Measurements from ENCODE around the gene NPC2.

Gene NPC2

DNA sequence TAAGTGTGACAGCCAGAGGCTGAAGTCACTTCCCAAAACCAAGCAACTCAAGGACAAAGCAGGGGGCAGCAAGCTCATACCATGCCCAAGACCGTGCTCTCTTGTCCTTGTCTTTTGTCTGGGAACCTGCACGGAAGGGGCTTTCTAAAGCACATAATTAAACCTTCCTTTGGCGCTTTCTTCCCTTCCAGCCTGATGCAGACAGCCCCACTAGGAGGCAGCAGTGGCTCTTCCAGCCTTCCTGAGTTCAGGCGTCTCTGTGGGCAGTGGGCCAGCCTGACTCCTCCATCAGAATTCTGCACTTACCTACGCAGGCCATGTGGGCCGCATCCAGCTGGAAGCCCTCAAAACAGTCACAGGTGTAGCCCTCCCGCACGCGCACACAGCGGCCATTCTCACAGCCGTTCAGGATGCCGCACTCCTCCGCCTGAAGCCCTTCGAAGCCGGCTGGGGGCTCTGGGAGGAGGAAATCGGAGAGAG, 8.1 kb upstream of the NPC2 start:
- no peaks in the 10 kb centered on the region for H3K36me3 ChIP-seq (ENCODE audit: insufficient read depth, low read length)
- no peak overlapping the region for H3K4me2 ChIP-seq (ENCODE audit: low read depth, low read length, poor library complexity, severe bottlenecking)
- no peak overlapping the region for H2AFZ ChIP-seq (ENCODE audit: low read length)
- H3K27me3 ChIP-seq (ENCODE audit: insufficient read depth, low read length, poor library complexity, severe bottlenecking), result no peaks in the 10 kb centered on the region
- H3K4me1 ChIP-seq (ENCODE audit: insufficient read depth, low read length, poor library complexity, severe bottlenecking), result peaks cover 5% of the 10 kb centered on the region
- no peak overlapping the region for H3K4me3 ChIP-seq (ENCODE audit: low read length, poor library complexity, severe bottlenecking)
- TF ChIP-seq, protein P1, sequence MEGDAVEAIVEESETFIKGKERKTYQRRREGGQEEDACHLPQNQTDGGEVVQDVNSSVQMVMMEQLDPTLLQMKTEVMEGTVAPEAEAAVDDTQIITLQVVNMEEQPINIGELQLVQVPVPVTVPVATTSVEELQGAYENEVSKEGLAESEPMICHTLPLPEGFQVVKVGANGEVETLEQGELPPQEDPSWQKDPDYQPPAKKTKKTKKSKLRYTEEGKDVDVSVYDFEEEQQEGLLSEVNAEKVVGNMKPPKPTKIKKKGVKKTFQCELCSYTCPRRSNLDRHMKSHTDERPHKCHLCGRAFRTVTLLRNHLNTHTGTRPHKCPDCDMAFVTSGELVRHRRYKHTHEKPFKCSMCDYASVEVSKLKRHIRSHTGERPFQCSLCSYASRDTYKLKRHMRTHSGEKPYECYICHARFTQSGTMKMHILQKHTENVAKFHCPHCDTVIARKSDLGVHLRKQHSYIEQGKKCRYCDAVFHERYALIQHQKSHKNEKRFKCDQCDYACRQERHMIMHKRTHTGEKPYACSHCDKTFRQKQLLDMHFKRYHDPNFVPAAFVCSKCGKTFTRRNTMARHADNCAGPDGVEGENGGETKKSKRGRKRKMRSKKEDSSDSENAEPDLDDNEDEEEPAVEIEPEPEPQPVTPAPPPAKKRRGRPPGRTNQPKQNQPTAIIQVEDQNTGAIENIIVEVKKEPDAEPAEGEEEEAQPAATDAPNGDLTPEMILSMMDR (conservative IDR thresholded peaks at IDR 0.05; ENCODE audit: low read length), result peak; percentile 54
- TF ChIP-seq EZH2phosphoT487 (IDR thresholded peaks at IDR 0.05; ENCODE audit: borderline replicate concordance), result no peak
- no peaks in the 10 kb centered on the region for H4K20me1 ChIP-seq (ENCODE audit: insufficient read depth, low read length, poor library complexity, severe bottlenecking)
- H3K9me3 ChIP-seq (ENCODE audit: insufficient read depth, low read depth, low read length), result no peaks in the 10 kb centered on the region
- H3K79me2 ChIP-seq (ENCODE audit: insufficient read depth, low read length), result peaks cover 8% of the 10 kb centered on the region; the same call in 1 of the 2 replicates
- H3K9ac ChIP-seq (ENCODE audit: low read depth, low read length, poor library complexity, severe bottlenecking), result no peak overlapping the region
- H3K9me2 ChIP-seq (replicated peaks; ENCODE audit: low read depth, low read length), result no peaks in the 10 kb centered on the region
- no peaks in the 10 kb centered on the region for H3F3A ChIP-seq (ENCODE audit: low read depth)

DNA sequence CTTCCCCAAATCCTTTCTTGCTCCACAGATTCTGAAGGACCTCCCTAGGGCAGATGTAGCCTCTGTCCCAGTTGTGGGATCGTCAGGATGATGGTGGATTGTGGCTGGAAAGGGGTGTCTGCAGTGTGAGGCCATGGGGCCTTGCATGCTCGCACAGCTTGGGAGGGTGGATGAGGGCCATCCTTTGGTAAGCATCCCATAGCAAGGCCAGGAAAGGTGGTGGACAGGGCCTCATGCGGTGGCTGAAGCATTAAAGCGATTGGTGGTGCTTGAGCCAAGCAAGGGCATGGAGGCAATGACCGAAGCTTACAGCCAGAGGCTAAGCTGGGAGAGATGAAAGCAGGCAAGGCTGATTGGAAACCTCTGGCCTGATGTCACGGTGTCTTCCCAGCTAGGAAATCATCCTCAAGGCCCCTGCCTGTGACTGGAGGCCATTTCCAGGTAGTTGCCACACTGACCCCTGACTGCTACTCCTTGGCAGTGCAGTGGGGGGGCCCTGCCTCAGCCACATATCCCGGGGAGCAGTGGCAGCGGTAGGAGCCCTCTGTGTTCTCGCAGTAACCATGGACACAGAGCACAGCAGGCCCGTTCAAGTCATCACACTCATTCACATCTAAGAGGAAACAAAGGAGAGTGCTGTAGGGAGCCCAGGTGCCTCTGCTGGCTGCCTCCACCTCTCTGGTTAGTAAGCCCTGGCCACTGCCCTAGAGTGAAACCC, 7.5 kb upstream of the NPC2 start:
- no peaks in the 10 kb centered on the region for H3K9me3 ChIP-seq (ENCODE audit: insufficient read depth, low read depth, low read length)
- no peaks in the 10 kb centered on the region for H4K20me1 ChIP-seq (ENCODE audit: insufficient read depth, low read length, poor library complexity, severe bottlenecking)
- no peak overlapping the region for H3K4me2 ChIP-seq (ENCODE audit: low read depth, low read length, poor library complexity, severe bottlenecking)
- H3K36me3 ChIP-seq (ENCODE audit: insufficient read depth, low read length), result no peaks in the 10 kb centered on the region
- peaks cover 5% of the 10 kb centered on the region for H3F3A ChIP-seq (ENCODE audit: low read depth)
- peaks cover 11% of the 10 kb centered on the region for H3K4me1 ChIP-seq (ENCODE audit: insufficient read depth, low read length, poor library complexity, severe bottlenecking)
- TF ChIP-seq EZH2phosphoT487 (IDR thresholded peaks at IDR 0.05; ENCODE audit: borderline replicate concordance), result no peak
- TF ChIP-seq, protein P1 (conservative IDR thresholded peaks at IDR 0.05; ENCODE audit: low read length), result no peak
- peaks cover 8% of the 10 kb centered on the region; the same call in 1 of the 2 replicates for H3K79me2 ChIP-seq (ENCODE audit: insufficient read depth, low read length)
- H2AFZ ChIP-seq (ENCODE audit: low read length), result no peak overlapping the region
- no peaks in the 10 kb centered on the region for H3K9me2 ChIP-seq (replicated peaks; ENCODE audit: low read depth, low read length)
- no peaks in the 10 kb centered on the region for H3K27me3 ChIP-seq (ENCODE audit: insufficient read depth, low read length, poor library complexity, severe bottlenecking)
- H3K9ac ChIP-seq (ENCODE audit: low read depth, low read length, poor library complexity, severe bottlenecking), result no peak overlapping the region
- no peak overlapping the region for H3K4me3 ChIP-seq (ENCODE audit: low read length, poor library complexity, severe bottlenecking)

DNA sequence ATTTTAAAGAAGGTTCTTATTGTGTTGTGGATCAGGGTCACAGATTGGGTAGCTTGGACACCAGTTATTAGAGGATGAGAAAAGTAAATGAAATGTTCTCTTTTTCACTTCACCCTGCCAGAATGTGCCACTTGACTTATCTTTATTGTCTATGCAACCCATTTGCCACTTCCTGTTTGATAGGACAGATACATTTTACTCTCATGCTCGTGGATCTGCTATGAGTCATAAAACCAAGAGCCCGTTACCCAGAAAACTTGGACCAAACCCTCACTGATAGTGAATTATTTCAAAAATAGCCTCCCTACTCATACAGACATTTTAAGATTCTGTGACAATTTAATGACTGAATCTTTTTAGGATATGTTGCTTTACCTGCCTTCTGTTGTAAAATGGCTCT, 2.3 kb upstream of the NPC2 start:
- no peak overlapping the region for H2AFZ ChIP-seq (ENCODE audit: low read length)
- H3K27me3 ChIP-seq (ENCODE audit: insufficient read depth, low read length, poor library complexity, severe bottlenecking), result no peaks in the 10 kb centered on the region
- peaks cover 37% of the 10 kb centered on the region for H3K79me2 ChIP-seq (ENCODE audit: insufficient read depth, low read length)
- H3F3A ChIP-seq (ENCODE audit: low read depth), result peaks cover 13% of the 10 kb centered on the region
- peak overlapping the region; percentile 89 for H3K4me2 ChIP-seq (ENCODE audit: low read depth, low read length, poor library complexity, severe bottlenecking)
- peaks cover 7% of the 10 kb centered on the region for H4K20me1 ChIP-seq (ENCODE audit: insufficient read depth, low read length, poor library complexity, severe bottlenecking)
- peak overlapping the region; percentile 90 for H3K9ac ChIP-seq (ENCODE audit: low read depth, low read length, poor library complexity, severe bottlenecking)
- no peaks in the 10 kb centered on the region for H3K36me3 ChIP-seq (ENCODE audit: insufficient read depth, low read length)
- H3K9me2 ChIP-seq (replicated peaks; ENCODE audit: low read depth, low read length), result no peaks in the 10 kb centered on the region
- H3K4me3 ChIP-seq (ENCODE audit: low read length, poor library complexity, severe bottlenecking), result peak overlapping the region; percentile 98
- no peak for TF ChIP-seq EZH2phosphoT487 (IDR thresholded peaks at IDR 0.05; ENCODE audit: borderline replicate concordance)
- TF ChIP-seq, protein P1 (conservative IDR thresholded peaks at IDR 0.05; ENCODE audit: low read length), result no peak
- H3K9me3 ChIP-seq (ENCODE audit: insufficient read depth, low read depth, low read length), result no peaks in the 10 kb centered on the region
- peaks cover 45% of the 10 kb centered on the region for H3K4me1 ChIP-seq (ENCODE audit: insufficient read depth, low read length, poor library complexity, severe bottlenecking)

Data from Loucy (cell line).